ENCODE data around the gene UBE4A.

Gene UBE4A

GRCh38 chr11:118359295-118359958, at the start of gene UBE4A:
Gene UBE4A, plus strand, starts transcription at chr11:118359600. Its CDS starts 5,481 bp downstream, at chr11:118365081.
- DNase-seq, result peak; percentile 87

GRCh38 chr11:118310271-118310670, 49.1 kb upstream of the UBE4A start:
- no peak for DNase-seq

GRCh38 chr11:118310781-118311485, 48.5 kb upstream of the UBE4A start:
- DNase-seq, result no peak

GRCh38 chr11:118311518-118311917, 47.9 kb upstream of the UBE4A start:
- DNase-seq, result no peak

- no peak for DNase-seq
Observed at GRCh38 chr11:118312328-118312727, 47.1 kb upstream of the UBE4A start.

GRCh38 chr11:118313242-118313641, 46.2 kb upstream of the UBE4A start:
- DNase-seq, result no peak

GRCh38 chr11:118314988-118315411, 44.4 kb upstream of the UBE4A start:
- no peak for DNase-seq

- DNase-seq, result no peak
Observed at GRCh38 chr11:118318124-118318523, 41.3 kb upstream of the UBE4A start.

- DNase-seq, result no peak
Observed at GRCh38 chr11:118318581-118319336, 40.6 kb upstream of the UBE4A start.

GRCh38 chr11:118319337-118319707, 40.1 kb upstream of the UBE4A start:
- DNase-seq, result peak; percentile 71

GRCh38 chr11:118320515-118320914, 38.9 kb upstream of the UBE4A start:
- DNase-seq, result no peak

GRCh38 chr11:118321386-118322082, 37.9 kb upstream of the UBE4A start:
- no peak for DNase-seq

- no peak for DNase-seq
Observed at GRCh38 chr11:118322721-118323120, 36.7 kb upstream of the UBE4A start.

GRCh38 chr11:118325283-118325682, 34.1 kb upstream of the UBE4A start:
- no peak for DNase-seq

GRCh38 chr11:118328745-118329144, 30.7 kb upstream of the UBE4A start:
- DNase-seq, result no peak

- no peak for DNase-seq
Observed at GRCh38 chr11:118334745-118335144, 24.7 kb upstream of the UBE4A start.

GRCh38 chr11:118338637-118339061, 20.8 kb upstream of the UBE4A start:
- DNase-seq, result peak; percentile 29

- DNase-seq, result no peak
Observed at GRCh38 chr11:118339281-118339961, 20.0 kb upstream of the UBE4A start.

- no peak for DNase-seq
Observed at GRCh38 chr11:118340449-118340848, 19.0 kb upstream of the UBE4A start.

GRCh38 chr11:118341261-118341660, 18.1 kb upstream of the UBE4A start:
- DNase-seq, result no peak

GRCh38 chr11:118341815-118342489, 17.4 kb upstream of the UBE4A start:
- no peak for DNase-seq
